Peyer's patch (tissue), 4 donors: ENCODE results near the gene FUBP3.

ENCODE experiments used
- CTCF ChIP-seq, 6 experiments: fragments of 450-650 bp in 4 of 6; fragments of 200-600 bp in 2 of 6; sonication (generic) in 1 of 6; IDR thresholded peaks; one replicate each; pipeline ENCODE4 v1.5.1; 2017 to 2019; ENCODE audit warnings: antibody characterized with exemption in 6 of 6, mild to moderate bottlenecking in 3 of 6, moderate library complexity in 1 of 6
- POLR2A ChIP-seq, 2 donors: fragments of 450-650 bp; IDR thresholded peaks; one replicate each; pipeline ENCODE4 v1.5.1; 2017; ENCODE audit warnings: antibody characterized with exemption in 2 of 2, mild to moderate bottlenecking in 2 of 2, moderate library complexity in 2 of 2

DNA sequence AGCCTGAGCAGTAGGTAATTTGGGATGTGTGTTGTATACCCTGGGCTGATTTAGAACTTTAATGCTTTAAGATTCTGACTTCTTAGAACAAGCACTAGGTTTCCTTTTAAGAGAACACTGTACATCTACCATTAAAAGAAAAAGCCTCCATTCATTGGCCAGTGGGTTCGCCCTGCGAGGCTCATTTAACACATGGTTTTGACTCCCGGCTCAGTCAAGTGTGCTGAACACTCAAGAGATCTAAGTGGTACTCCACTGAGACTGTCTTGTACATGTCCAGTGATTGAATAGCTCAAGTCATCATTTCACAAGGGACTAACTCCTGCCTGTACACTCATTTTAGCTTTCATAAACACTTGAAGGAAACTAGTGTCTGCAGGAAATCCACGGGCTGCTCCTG, 3.9 kb downstream of the FUBP3 start:
- TF ChIP-seq CTCF (IDR thresholded peaks at IDR 0.05) (no peak), POLR2A (IDR thresholded peaks at IDR 0.05) (no peak)
